GM21786 (cell line): ENCODE results near the gene RFX2.
"Not testable (repeated sequence)": the region's sequence is repeated elsewhere in the genome, so short reads cannot be mapped to it uniquely, and the experiment has no call there.

Source experiments
- ATAC-seq: cut with Tn5 transposase; IDR thresholded peaks from one replicate; pipeline ENCODE4 v1.9.1; 2021; ENCODE audit not compliant: unreplicated experiment

RFX2 gene

DNA sequence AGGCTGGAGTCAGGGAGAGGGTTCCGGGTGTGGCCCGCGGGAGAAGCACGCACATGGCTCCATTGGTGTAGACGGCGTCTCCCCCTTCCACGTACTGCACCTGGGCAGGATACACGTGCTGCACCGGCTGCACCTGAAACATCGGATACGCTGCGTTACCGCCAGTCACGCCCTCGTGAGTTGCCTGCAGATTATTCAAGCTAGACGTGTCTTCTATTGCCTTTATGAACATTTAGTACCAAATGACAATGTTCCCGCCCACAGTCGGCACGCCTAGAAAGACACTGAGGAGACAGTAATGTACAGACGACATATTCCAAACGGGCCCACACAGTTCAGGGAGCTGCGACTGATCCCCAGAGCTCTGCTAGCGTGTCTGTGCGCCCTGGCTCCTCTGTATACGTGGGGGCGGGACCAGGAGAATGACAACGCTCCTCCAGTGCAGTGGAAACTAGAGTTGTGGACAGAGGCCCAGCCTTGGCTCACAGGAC is 68.3 kb downstream of the RFX2 start:
- ATAC-seq = no peak

DNA sequence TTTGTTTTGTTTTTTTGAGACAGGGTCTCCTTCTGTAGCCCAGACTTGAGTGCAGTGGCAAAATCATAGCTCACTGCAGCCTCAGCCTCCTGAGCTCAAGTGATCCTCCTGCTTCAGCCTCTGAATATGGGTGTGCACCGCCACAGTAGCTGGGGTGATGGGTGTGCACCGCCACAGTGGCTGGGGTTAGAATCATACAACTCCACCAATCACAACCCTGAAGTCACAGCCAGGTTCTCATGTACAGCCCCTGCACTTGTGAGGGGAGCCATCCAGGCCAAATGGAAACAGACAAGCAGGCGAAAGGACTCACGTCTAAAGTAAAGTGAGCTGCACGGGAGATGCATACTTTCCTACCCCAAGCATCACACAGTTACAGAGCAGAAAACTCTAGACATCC is 69.2 kb downstream of the RFX2 start:
- no peak for ATAC-seq

DNA sequence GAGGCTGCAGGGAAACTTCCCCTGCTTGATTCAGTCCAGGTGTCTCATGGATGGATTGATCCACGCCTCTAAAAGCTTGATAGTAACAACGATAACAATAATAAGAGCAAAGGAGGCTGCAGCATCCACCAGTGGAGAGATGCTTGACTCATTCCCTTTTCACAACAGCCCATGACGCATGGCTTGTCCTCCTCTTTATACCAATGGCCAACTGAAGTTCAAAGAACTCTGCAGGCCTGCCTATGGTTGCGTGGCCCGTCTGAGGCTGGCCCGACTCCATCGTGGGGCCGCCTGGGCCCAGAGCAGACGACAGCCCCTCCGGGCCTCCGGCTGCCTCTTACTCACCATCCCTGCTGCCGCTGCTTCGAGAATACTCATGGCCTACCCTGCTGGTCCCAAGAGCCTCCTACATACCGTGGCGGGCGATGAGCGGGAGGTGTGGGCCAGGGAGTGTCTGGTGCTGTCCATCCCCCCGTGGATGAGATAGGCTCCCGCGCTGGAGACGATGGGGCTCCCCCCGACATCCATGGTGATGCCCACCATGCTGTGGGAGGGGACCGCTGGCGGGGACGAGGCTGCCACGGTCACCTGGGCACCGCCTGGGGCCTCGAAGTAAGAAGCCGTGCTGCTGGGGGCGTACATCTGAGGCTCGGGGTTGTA is 70.6 kb downstream of the RFX2 start:
- no peak for ATAC-seq

DNA sequence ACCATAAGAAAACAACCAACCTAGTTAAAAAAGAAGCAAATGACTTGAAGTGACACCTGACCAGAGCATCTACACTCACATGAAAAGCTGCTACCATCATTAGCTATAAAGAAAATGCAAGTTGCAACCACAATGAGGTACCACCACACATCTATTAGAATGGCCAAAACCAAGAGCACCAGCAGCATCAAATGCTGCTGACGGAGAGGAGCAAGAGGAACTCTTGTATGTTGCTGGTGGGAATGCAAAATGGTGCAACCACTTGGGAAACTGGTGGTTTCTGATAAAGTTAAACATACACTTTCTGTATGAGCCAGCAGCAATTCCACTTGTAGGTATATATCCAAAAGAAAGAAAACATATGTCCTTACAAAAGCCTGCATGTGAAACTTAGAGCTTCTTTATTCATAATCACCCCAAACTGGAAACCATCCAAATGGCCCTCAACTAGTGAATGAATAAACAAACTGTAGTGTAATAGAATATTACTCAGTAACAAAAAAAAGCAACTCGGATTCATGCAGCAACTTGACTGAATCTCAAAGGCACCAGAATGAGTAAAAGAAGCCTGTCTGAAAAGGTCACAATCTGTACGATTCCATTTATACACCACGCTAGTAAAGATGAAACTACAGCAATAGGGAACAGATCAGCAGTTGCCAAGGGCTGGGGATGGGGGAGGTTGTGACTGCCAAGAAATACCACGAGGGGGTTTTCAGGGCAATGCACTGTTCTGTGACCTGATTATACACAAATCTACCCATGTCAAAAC is 71.5 kb downstream of the RFX2 start:
- ATAC-seq = peak; percentile 65

DNA sequence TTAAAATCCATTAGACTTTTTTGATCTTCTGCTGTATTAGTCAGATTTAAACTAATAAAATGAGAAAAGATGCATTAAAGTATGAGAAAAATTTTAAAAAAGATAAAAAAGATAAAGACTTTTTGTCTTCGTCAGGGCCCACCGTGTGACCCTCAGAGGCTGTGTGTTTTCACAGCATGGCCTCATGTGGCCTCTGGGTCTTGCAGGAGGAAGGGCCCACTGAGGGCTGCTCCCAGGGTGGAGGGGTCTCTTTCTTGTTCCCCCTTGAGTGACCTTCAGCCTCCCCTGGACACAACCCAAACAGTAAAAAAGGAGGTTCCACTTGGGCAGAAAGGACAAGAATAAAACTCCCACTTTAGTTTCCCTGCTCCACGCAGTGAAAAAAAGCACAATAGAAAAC is 75.3 kb downstream of the RFX2 start:
- no peak for ATAC-seq

DNA sequence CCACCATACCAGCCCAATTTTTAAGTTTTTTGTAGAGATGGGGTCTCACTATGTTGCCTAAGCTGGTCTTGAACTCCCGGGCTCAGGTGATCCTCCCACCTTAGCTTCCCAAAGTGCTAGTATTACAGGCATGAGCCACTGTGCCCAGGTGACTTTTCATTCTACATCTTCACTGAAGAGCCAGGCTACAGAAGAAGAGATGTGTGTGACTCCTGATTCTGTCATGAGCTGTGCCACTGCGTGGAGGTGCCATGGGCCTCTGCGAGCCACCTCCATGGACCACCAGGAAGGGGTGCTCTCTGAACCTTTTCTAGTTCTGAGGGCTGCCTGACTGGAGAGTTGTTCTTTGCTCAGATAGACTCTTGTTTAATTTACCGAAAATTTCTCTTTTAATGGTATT is 75.8 kb downstream of the RFX2 start:
- ATAC-seq = no peak

DNA sequence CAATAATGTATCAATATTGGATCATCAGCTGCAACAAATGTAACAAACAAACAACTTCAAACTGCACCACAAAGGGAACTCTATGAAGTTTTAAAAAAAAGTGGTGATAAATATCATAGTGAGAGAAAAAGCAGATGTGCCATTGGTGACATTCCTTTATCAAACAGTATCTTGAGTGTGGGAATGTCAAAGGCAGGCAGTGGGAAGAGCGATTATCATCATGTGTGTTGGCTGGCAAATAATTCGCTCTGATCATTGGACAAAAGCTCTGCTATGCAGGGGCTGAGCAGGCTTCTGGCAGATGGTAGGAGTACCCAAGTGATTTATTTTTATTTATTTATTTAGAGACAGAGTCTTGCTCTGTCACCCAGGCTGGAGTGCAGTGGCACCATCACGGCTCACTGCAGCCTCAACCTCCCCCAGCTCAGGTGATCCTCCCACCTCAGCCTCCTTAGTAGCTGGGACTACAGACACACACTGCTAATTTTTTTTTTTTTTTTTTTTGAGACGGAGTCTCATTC is 76.5 kb downstream of the RFX2 start:
- ATAC-seq = no peak

DNA sequence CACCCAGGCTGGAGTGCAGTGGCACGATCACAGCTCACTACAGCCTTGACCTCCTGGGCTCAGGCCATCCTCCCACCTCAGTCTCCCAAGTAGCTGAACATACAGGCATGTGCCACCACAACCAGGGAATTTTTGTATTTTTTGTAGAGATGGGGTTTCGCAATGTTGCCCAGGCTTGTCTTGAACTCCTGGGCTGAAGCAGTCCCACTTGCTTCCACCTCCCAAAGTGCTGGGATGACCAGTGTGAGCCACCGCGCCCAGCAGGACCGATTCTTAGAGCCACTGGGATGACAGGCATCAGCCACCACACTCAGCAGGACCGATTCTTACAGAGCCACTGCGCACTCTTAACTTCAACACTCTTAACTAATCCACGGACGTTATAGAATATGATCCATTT is 77.5 kb downstream of the RFX2 start:
- no peak for ATAC-seq

DNA sequence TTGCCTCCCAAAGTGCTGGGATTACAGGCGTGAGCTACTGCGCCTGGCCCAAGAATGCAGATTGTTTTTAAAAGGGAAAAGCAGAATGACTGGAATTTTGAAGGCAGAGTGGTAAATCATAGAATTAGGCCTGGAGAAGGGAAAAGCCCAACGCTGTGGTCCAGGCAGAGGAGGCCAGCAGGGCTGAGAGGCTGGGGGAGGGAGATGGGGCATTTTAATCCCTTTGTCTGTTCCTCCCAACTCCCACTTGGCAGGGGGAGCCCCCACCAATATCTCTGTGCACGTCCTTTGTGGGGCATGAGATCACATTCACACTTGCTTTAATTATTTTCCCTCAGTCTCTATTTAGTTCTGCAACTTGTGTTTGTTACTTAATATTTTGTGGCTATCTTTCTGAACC is 77.9 kb downstream of the RFX2 start:
- no peak for ATAC-seq

DNA sequence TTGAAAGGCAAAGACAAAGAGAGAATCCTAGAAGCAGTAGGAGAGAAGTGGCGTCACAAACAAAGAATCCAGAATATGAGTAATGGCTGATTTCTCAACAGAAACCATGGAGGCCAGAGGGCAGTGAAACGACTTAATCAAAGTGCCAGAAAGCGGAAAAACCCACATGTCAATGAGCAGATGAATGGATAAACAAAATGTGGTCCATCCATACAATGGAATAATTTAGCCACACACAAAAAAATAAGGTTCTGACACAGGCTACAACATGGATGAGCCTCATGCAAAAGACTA is 80.1 kb downstream of the RFX2 start:
- ATAC-seq = no peak

DNA sequence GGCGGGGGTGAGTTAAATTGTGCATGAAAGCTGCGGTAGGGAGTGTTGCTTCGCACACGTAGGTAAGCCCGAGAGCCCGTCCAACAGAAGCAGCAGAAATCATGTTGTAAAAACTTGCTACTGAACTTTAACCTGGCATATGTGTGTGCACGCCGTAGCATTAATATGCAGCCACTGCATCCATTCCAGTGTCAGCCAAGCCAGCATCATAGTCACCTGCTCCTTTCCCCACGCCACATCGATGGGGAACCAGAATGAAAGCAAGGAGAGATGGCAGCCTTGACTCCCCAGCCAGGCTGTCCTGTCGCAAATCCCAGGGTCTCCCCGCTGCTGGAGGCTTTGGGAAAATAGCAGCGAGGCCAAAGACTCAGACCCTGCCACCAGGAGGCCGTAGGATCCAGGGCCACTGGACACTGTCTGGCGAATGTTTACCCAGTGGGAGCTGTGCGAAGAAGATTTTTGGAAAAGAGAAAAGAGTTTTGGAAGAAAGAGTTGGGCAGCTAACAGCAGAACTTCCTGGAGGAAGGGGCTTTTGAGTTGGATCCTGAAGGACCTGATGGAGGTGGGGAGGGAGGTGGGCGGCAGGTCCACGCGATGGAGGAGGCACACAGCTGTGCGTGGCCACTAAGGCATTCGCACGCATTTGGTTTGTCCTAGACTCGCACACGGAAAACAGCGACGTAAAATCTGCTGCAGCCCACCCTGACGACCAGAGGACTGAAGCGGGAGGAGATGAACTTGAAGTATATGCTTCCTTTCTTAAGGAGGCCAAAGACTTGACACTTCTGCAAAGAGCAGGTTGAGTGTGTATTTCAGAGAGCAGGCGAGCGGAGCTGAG is 83.7 kb downstream of the RFX2 start:
- no peak for ATAC-seq

DNA sequence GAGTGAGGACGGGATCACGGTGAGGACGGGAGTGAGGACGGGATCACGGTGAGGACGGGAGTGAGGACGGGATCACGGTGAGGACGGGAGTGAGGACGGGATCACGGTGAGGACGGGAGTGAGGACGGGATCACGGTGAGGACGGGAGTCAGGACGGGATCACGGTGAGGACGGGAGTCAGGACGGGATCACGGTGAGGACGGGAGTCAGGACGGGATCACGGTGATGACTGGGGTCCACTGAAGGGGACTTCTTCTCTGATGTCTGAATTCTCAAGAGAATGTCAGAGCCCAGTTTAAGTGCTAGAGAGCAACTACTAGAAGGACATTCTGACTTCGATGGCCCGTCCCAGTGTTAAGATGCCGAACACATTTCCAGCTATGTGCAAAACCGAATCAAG is 85.5 kb downstream of the RFX2 start:
- not testable (repeated sequence) for ATAC-seq

DNA sequence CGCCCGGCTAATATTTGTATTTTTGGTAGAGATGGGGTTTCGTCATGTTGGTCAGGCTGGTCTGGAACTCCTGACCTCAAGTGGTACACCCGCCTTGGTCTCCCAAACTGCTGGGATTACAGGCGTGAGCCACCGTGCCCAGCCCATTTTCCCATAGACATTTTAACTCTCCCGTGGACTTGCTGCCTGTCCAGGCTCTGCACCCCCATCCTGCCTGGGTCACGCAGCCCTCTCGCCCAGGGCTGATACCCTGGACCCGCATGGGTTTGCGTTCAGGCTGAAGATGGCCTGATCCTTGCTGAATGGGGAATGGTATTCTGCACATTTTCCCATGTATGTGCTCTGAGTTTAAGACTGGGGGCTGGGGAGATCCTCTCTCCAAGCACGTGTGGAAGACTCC is 86.4 kb downstream of the RFX2 start:
- no peak for ATAC-seq

DNA sequence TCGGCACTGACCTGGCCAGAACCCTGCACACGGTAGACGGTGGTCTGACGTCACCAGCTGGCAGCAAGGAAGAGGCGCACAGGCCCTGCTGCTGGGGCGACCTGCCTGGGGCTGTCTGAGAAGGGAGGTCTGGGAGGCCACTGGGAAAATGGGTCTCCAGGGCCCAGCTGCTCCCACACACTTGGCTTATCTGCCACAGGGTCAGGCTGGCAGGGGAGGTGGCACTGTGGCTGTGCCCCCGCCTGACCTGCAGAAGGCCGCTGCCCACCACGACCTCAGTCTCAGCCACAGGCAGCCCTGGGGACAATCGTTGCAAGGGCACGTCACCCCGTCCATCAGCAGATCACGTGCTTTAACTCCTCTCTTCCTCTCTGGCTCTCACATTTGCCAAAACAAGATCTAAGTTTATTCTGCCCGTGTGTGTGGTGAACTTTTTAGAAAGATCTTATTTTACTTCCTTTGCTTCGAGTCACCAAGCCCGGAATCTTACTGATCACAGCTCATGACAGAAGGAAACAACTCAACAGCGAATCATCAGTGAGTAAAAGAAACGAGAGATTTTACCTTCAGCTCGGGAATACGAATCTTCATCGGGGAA is 87.1 kb downstream of the RFX2 start:
- no peak for ATAC-seq

DNA sequence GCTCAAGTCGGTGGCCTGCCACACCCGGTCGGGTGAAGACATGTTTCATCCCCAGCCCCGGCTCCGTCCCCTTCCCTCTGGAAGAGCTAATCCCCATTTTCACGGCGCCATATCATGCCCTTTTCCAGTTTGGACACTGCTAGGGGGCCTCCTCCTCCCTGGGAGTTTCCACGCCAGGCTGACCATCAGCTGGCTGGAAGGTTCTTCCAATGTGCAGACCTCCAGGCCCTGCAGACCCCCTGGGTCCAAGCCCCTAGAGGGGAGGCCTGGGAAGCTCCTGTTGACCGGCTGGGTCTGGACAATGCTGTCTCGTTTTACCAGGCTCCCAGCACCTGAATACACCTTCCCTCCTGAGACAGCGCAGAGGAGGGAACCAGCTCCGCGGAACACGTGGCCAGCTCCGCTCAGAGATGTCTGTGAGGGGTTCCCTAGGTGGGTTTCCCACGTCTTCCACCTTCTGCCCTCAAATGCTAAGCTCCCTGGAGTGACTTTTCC is 87.7 kb downstream of the RFX2 start:
- ATAC-seq = no peak

DNA sequence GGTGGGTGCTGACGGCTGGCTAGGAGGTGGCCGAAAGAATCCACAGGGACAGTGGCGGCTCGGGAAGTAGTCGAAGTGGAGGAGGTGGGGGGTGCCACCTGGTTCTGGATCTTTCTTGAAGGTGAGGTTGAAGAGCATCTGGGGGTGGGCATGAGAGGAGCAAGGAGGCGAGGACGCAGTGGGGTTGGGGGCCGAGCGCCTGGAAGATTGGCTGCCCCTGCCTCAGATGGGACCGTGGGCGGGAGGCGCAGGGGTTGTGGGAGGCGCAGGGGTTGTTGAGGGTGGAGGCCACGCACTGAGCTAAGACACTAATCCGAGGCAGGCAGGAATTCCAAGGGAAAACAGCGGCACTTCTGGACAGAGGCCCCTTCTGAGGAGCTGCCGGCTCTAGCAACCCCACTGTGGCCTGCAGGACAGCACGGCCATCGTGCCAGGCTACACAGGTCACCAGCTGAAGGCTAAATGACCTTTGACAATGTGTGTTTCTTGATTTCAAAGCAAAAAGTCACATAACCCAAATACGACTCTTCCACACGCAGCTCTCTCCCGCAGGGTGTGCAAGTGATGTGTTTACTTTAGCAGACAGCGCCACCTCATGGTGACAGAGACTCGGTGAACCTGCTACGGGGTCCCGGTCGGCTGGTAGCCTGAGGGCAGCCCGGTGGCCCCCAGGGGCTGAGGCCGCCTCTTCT is 88.3 kb downstream of the RFX2 start:
- ATAC-seq = no peak

DNA sequence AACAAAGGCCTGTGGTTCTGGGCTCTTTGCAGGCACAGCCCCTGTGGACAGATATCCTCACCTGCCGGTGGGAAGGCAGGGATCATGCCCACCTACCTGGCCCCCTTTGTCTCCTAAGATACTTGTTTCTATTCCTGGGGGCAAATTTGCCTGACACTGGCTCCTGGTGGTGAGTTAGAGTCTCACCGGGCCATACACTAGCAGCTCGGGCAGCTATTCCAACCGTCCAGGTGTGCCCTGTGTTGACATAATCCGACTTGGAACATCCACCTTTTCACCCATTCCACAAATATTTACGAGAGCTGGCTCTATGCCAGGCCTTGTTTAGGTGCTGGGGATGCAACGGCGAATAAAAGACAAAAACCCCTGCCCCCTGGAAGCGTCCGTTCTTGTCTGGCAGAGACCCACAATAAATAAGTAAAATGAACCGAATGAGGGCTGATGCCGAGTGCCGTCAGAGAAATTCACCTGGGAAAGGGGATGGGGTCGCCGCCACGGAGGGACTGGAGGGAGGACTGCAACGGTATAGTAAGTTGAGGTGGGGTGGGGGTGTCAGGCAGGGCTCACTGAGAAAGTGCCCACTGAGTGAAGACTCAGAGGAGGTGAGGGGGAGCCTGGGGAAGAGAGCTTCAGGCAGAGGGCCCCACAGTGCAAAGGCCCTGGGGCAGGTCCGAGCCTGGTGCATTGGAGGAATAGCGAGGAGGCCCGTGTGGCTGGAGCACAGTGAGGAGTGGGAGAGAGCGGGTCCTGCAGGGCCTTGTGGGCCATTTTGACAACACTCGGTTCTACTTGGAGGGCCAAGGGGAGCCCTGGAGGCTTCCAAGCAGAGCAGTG is 89.1 kb downstream of the RFX2 start:
- no peak for ATAC-seq

DNA sequence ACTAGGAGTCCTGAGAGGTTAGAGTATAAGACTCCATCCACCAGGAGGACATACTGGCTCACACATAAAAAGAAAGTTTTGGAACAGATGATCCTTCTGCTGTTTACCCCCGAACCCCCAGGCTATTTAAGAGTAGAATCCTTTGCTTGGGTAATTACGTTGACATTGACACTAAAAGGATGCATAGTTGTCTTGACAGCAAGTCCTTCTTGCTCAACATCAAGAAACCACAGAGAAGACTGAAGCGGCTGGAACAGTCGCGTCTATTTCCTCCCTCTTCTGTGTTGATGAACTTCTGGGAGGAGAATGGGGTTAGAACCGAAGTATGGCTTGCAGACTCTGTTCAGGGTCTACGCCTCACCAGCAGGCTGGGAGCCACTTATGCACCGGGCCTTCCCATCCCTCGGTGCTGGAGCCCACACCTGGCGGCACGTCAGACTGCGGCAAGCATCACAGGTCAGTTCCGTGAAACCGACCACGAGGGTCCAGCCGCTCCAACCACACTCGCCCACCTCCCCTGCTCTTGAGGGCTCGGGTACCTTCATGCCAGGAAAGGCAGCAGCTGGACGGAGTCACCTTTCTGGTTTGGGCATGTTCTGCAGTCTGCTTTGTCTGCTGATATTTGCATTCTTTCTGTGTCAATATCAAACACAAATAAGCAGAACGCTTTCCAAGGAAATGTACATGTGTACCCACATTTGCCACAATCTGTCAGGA is 90.0 kb downstream of the RFX2 start:
- ATAC-seq = no peak

DNA sequence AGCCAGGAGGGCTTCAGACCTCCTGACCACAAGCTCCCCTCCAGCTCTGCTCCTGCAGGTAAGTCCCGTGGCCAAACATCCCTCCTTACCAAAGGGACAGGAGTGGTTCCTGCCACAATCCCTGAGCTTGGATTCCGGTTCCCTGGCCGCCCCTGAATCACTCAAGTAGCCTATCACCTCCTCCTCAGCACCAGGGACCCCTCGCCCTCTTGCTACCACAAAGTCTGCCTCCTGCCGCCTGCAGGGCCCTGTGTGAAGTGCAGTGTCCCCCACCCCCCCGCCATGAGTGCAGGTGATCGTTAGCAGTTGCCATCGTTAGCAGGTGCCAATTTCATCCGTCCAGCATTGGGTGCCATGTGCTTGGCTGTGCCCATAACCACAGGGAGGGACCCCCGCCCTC is 91.5 kb downstream of the RFX2 start:
- no peak for ATAC-seq
